ENCODE results near the gene CEACAM8. TPM values are rescaled to one million over a fixed set of nuclear protein-coding genes. Genes with fewer than 3 reads are reported as not detected.
"Not testable (repeated sequence)": the region's sequence is repeated elsewhere in the genome, so short reads cannot be mapped to it uniquely, and the experiment has no call there.

CEACAM8 gene
- polyA plus RNA-seq (2011; rRNA removed): not detected in 2 replicates
- not detected in 2 replicates for polyA plus RNA-seq (2012; cell fraction: cytosol; rRNA removed)
- not detected in 2 replicates for polyA plus RNA-seq (2012; cell fraction: nucleus; rRNA removed)
- not detected in 3 replicates for polyA plus RNA-seq (2017; fragmentation: RNase III; extraction: RNeasy Plus Mini Kit Qiagen cat#74134 plus additional on column Dnase treatment)
- not detected in 2 replicates for polyA minus RNA-seq (2011; rRNA and poly(A)+ RNA removed)

- FAIRE-seq: no peak
- ChIA-PET POLR2A (no interaction called here), CTCF (interaction anchor here (0.5 to 6.8 kb wide), 19 partner anchors 9 to 808 kb away, joined by 3 to 83 read pairs (median 16); partner anchors contain the start of genes CEACAM1 and CXCL17)
- H3K4me1 ChIP-seq: no peaks in the 10 kb centered on the region
- peaks cover 6% of the 10 kb centered on the region; the same call in 2 of the 3 replicates for H3K9me3 ChIP-seq
- no peak within 1 kb of the TSS for H3K4me3 ChIP-seq
- no peak within 1 kb of the TSS for H3K27ac ChIP-seq
- ATAC-seq: no peak
- no peak within 1 kb of the TSS for H3K4me2 ChIP-seq
- no peak for DNase-seq (ENCODE audit: low read depth in 1 of 2, low spot score in 1 of 2)
- WGBS (ENCODE audit: missing lambda C conversion rate): 27% methylated on average over 10 of the region's 10 CpGs
- TF ChIP-seq NPAS2 (CRISPR knock-in tag; IDR thresholded peaks at IDR 0.05; ENCODE audit: borderline replicate concordance) (no peak), CTCF (IDR thresholded peaks at IDR 0.05) (no peak), CHD2 (IDR thresholded peaks at IDR 0.05; ENCODE audit: low read length, partially characterized antibody) (no peak), HES2 (IDR thresholded peaks at IDR 0.05) (no peak), NR3C1 (IDR thresholded peaks at IDR 0.05) (no peak)
- TF ChIP-seq, protein P1, sequence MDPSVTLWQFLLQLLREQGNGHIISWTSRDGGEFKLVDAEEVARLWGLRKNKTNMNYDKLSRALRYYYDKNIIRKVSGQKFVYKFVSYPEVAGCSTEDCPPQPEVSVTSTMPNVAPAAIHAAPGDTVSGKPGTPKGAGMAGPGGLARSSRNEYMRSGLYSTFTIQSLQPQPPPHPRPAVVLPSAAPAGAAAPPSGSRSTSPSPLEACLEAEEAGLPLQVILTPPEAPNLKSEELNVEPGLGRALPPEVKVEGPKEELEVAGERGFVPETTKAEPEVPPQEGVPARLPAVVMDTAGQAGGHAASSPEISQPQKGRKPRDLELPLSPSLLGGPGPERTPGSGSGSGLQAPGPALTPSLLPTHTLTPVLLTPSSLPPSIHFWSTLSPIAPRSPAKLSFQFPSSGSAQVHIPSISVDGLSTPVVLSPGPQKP (IDR thresholded peaks at IDR 0.05; ENCODE audit: low read depth, low read length): no peak
These were observed at the start of gene CEACAM8 for GRCh38 chr19:42594617-42595489. CEACAM8 (minus strand) TSS chr19:42594924; CDS start chr19:42594828, 96 bp downstream.

DNA sequence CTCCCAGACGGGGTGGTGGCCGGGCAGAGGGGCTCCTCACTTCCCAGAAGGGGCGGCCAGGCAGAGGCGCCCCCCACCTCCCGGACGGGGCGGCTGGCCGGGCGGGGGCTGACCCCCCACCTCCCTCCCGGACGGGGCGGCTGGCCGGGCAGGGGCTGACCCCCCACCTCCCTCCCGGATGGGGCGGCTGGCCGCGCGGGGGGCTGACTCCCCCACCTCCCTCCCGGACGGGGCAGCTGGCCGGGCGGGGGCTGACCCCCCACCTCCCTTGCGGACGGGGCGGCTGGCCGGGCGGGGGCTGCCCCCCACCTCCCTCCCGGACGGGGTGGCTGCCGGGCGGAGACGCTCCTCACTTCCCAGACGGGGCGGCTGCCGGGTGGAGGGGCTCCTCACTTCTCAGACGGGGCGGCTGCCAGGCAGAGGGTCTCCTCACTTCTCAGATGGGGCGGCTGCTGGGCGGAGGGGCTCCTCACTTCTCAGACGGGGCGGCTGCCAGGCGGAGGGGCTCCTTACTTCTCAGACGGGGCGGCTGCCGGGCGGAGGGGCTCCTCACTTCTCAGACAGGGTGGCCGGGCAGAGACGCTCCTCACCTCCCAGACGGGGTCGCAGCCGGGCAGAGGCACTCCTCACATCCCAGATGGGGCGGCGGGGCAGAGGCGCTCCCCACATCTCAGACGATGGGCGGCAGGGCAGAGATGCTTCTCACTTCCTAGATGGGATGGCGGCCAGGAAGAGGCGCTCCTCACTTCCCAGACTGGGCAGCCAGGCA is 44.8 kb upstream of the CEACAM8 start:
- H3K9me3 ChIP-seq; H3K27ac ChIP-seq; H3K4me3 ChIP-seq; FAIRE-seq; POLR2A ChIA-PET; ATAC-seq; H3K4me1 ChIP-seq; H3K4me2 ChIP-seq; DNase-seq (ENCODE audit: low read depth in 1 of 2, low spot score in 1 of 2); CTCF ChIA-PET: not testable (repeated sequence)
- WGBS (ENCODE audit: missing lambda C conversion rate): 73% methylated on average over 9 of the region's 58 CpGs

DNA sequence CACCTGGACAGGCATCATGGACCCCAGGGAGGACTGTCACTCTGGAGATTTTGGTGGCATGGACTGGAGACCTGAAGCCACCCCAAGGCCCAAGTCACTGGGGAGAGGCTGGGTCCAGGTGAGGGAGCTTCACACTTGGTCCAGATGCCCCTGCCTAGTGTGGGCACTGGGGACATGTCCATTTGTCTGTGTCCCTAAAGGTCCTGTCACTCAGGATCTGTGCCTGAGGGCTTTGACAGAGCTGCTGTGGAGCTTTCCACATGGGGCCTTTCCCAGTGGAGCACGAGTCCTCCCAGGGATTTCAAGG is 40.5 kb upstream of the CEACAM8 start:
- Histone ChIP-seq H3K4me2 (0 out of 3 replicates have a peak overlapping the region, but pooled peaks have one; percentile 14), H3K9me3 (no peaks in the 10 kb centered on the region; the same call in 2 of the 3 replicates), H3K27ac (no peak overlapping the region), H3K4me1 (no peaks in the 10 kb centered on the region), H3K4me3 (no peak overlapping the region)
- POLR2A ChIA-PET: no interaction called here
- ATAC-seq (peak; percentile 27 to 58; a peak in 4 of 6 replicates), DNase-seq (ENCODE audit: low read depth in 1 of 2, low spot score in 1 of 2) (no peak), FAIRE-seq (no peak)
- 93% methylated on average over 1 of the region's 1 CpG for WGBS (ENCODE audit: missing lambda C conversion rate)
- TF ChIP-seq FOXS1 (CRISPR knock-in tag; IDR thresholded peaks at IDR 0.05): no peak
- TF ChIP-seq RAD21 (conservative IDR thresholded peaks at IDR 0.05 in 1 of 2, IDR thresholded peaks at IDR 0.05 in 1 of 2): no peak
- no peak for TF ChIP-seq ZNF302 (CRISPR knock-in tag; IDR thresholded peaks at IDR 0.05)
- TF ChIP-seq RNF2 (IDR thresholded peaks at IDR 0.05; ENCODE audit: borderline replicate concordance, low read depth): no peak
- no peak for TF ChIP-seq EP300 (IDR thresholded peaks at IDR 0.05)
- TF ChIP-seq GATA3 (IDR thresholded peaks at IDR 0.05; ENCODE audit: borderline replicate concordance): no peak
- CTCF ChIA-PET: interaction anchor here (0.6 to 5.2 kb wide), 32 partner anchors 8 to 289 kb away, joined by 3 to 32 read pairs (median 6); no protein-coding TSS in a partner anchor

Data from A549 (cell line).